NCI-H2029 (cell line): ENCODE measurements around the gene TMEM94.
A peak's percentile ranks its signal among the peaks of the same experiment; 100 is the strongest.
"Not testable (repeated sequence)": the region's sequence is repeated elsewhere in the genome, so short reads cannot be mapped to it uniquely, and the experiment has no call there.

Source experiments
- DNase-seq: peaks from one replicate; lab custom pipeline; 2025; lab: John Stamatoyannopoulos, UW

Gene TMEM94

GRCh38 chr17:75511270-75511609 is 54.8 kb downstream of the TMEM94 start:
- DNase-seq: no peak

- DNase-seq: no peak
Observed at GRCh38 chr17:75511610-75512575, 55.5 kb downstream of the TMEM94 start.

GRCh38 chr17:75512926-75513640 is 56.6 kb downstream of the TMEM94 start:
- no peak for DNase-seq

DNA sequence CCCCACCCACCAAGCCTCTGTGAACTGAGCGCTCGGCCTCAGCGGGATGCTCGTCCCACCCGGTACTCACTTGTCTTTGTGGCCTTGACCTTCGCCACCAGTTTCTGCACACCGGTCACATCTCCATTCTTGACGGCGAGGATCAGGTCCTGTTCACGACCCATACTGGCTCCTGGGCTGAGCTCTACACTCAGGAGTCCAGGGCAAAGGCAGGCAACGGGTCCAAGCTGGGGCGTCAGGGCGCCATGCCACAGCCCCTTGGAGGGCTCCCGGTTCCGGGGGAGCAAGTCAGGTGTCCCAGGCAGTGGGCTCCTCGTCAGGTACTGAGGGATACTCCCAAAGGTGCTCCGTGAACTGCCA is 57.2 kb downstream of the TMEM94 start:
- no peak for DNase-seq

- DNase-seq: no peak
Observed at GRCh38 chr17:75514299-75514918, 58.0 kb downstream of the TMEM94 start.

GRCh38 chr17:75514919-75515495 is 58.6 kb downstream of the TMEM94 start:
- no peak for DNase-seq

GRCh38 chr17:75515496-75516254 is 59.2 kb downstream of the TMEM94 start, which contains the start of gene CASKIN2:
Gene CASKIN2, minus strand, starts transcription at chr17:75515537. Its CDS starts 1,733 bp downstream, at chr17:75513804.
- DNase-seq: peak; percentile 75

- DNase-seq: peak; percentile 79
Observed at GRCh38 chr17:75516255-75516618, 59.8 kb downstream of the TMEM94 start, which contains the start of gene TSEN54. Gene TSEN54, plus strand, starts transcription at chr17:75516528. Its CDS starts 33 bp downstream, at chr17:75516561.

GRCh38 chr17:75516619-75517296 is 60.3 kb downstream of the TMEM94 start:
- no peak for DNase-seq

DNA sequence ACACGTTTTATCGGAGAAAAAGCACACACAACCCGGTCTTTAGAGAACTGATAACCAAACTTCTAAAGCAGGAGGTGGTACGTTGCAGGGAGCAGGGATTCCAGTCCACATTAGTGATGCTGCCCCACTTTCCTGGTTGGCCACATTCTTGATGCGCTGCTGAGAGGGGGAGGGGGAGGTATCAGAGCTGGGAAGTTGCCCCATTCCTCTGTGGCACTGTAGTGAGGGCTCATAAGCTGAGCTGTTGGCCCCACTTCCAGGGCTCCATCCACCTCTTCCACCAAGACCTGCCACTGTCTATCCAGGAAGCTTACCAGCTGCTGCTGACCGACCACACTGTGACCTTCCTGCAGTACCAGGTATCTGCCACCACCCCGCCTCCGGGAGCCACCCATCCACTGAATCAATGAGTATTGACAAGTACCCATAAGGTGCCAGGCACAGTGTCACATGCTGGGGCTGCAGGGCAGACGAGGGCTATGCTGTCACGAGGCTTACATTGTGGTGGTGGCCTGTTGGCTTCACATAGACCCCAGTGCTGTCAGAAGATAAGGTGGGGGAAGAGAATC is 60.9 kb downstream of the TMEM94 start:
- DNase-seq: no peak

GRCh38 chr17:75518201-75518600 is 61.8 kb downstream of the TMEM94 start:
- no peak for DNase-seq

- no peak for DNase-seq
Observed at GRCh38 chr17:75518983-75519537, 62.6 kb downstream of the TMEM94 start.

- not testable (repeated sequence) for DNase-seq
Observed at GRCh38 chr17:75520413-75520812, 64.0 kb downstream of the TMEM94 start.

DNA sequence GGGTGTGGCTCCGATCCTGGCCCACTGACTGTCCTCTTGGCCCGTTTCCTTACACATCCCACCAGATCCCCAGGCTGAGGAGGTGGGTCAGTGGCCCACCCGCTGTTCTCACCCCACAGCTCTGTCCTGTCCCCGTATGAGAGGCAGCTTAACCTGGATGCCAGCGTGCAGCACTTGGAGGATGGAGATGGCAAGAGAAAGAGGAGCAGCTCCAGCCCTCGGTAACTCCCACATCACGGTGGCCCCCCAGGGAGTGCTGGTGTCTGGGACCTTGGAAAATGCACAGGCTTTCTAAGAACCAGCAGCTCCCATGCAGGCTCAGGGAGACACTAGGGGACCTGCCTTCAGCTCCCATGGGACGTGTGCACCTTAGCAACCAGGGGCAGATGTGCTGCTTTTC is 64.9 kb downstream of the TMEM94 start:
- no peak for DNase-seq

DNA sequence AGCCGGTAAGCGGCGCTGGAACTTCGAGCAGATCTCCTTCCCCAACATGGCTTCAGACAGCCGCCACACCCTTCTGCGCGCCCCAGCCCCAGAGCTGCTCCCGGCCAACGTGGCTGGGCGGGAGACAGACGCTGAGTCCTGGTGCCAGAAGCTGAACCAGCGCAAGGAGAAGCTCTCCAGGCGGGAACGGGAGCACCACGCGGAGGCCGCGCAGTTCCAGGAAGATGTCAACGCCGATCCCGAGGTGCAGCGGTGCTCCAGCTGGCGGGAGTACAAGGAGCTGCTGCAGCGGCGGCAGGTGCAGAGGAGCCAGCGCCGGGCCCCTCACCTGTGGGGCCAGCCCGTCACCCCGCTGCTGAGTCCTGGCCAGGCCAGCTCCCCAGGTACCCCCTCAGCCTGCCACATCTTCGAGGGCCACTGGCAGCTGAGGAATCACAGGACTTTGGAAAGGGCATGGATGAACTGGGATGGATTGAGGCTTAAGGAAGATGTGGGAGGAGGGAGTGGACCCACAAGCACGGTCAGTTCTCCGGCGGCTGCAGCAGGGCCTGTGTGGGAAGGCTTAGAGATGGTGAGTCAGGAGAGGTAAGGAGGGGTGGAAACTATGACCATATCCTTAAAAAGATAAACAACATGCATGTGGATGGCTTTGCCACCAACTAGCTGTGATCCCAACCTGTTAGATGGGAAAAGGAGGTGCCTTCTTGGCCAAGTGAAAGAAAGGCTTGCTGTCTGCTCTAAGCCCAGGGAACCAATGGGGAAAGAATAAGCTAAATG is 65.7 kb downstream of the TMEM94 start:
- no peak for DNase-seq

DNA sequence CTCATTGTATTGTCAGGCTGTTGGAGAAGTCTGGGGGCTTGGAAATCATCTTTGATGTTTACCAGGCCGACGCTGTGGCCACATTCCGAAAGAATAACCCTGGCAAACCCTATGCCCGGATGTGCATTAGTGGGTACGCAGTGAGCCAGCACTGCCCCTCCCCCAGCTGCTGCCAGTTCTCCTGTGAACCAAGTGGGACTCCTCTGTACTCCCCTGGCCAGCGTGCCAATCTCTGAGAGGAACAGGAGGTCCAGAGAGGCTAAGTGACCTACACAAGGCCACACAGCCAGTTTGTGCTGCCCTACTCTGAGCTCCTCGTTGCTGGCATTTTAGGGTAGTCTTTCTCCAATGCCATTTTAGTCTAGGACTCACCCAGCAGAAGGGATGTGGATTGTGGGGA is 67.2 kb downstream of the TMEM94 start:
- DNase-seq: no peak

DNA sequence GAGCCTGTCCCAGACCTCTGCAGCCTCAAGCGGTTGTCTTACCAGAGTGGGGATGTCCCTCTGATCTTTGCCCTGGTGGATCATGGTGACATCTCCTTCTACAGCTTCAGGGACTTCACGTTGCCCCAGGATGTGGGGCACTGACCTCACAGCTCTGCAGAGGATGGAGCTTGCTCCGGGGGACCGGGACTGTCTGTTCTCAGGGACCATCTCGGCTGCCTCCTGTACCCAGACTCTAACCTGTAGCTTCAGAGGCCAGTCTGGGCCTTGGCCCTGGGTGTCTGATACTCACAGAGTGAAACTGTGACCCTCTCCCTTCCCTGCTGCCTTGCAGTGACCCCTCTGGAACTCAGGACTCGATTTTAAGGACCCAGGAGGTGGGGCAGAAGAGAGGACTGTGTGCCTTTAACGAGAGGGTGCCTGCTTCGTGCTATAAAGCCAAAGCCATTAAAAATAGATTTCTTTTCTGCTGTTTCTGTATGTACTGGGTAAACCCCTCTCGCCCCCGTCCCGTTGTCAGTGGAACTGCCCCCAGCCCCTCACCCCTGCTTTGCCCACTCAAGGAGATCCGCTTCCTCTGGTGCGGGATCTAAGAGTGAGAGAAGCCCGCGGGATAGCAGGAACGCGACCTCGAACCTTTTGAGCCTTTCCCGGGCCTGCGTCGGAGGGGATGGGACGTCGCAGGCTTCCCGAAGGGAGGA is 68.0 kb downstream of the TMEM94 start:
- DNase-seq: no peak

DNA sequence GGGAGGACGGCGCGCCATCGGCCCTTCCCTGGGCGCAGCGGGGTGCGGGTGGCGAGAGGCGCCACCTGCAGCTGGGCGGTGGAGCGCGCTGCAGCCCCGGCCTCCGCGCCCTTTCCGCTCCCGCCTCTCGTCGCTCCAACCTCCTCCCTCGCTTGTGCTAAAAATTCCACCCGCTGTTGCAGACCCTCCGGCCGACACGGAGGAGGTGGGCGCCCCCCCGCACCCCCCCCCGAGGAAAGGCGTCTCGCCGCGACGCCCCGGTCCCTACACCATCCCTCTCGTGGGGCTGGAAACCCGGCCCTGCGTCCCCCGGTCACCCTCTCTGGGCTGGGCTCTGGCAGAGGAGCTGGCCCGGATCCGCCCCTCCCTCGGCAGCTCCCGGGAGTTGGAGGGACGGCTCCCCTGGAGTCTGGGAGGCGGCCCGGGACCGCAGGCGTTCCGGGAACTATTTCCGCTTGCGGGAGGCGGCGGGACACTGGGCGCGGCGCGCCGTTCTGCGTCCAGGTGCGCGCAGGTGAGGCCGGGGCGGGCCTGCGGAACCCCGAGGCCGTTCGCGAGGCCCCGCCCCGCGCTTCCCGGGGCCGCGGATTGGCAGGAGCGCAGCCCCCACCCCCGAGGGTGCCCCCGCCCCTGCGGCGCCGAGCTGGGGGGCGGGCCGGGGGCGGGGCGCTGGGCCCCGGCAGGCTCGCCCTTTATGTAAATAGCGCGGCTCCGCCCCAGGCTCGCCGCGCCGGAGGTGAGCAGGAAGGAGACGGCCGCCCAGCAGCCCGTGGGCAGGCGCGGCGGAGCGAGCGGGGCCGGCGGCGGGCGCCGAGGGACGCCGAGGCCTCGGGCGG is 68.8 kb downstream of the TMEM94 start, which contains the start of gene LLGL2:
Gene LLGL2, plus strand, starts transcription at position 728 of the 836 bp plus-strand sequence. CDS start 17,730 bp downstream, outside the sequence.
- peak; percentile 79 for DNase-seq
